Activated B cell treated with CpG ODN at 0.5 μM for 24 hours (primary cell): ENCODE data around the gene MBNL1. TPM values are rescaled to one million over a fixed set of nuclear protein-coding genes. Genes with fewer than 3 reads are reported as not detected.

ENCODE experiments used
- ATAC-seq: fragments of 200-7000 bp; cut with Tn5 transposase; one replicate; pipeline ENCODE4 v1.10.0; 2021; ENCODE audit warnings: low read depth, mild to moderate bottlenecking, moderate library complexity
- CTCF ChIA-PET: fragments of 350-600 bp; sonication (Branson Sonifier 250); formaldehyde crosslinking; loops from one replicate; lab custom pipeline; 2021; ENCODE audit warnings: antibody characterized with exemption; lab: Charles Lee
- POLR2A ChIA-PET: fragments of 350-600 bp; sonication (Branson Sonifier 250); formaldehyde crosslinking; loops from one replicate; lab custom pipeline; 2021; ENCODE audit warnings: antibody characterized with exemption; lab: Charles Lee
- DNase-seq: peaks from one replicate; pipeline ENCODE4 v3.0.0; 2022
- H3K27ac Mint-ChIP-seq: one replicate; pipeline ENCODE4 v1.8.0; 2020; ENCODE audit warnings: mixed read lengths
- H3K27me3 Mint-ChIP-seq: one replicate; pipeline ENCODE4 v1.8.0; 2021; ENCODE audit warnings: mixed read lengths
- H3K36me3 Mint-ChIP-seq: one replicate; pipeline ENCODE4 v1.8.0; 2021; ENCODE audit warnings: low read depth, mixed read lengths
- H3K4me1 Mint-ChIP-seq: one replicate; pipeline ENCODE4 v1.8.0; 2021; ENCODE audit warnings: mixed read lengths
- H3K4me3 Mint-ChIP-seq: one replicate; pipeline ENCODE4 v1.8.0; 2020; ENCODE audit warnings: mild to moderate bottlenecking, mixed read lengths
- H3K9me3 Mint-ChIP-seq: one replicate; pipeline ENCODE4 v1.8.0; 2020; ENCODE audit warnings: mixed read lengths
- CTCF ChIP-seq: fragments of 200-600 bp; IDR thresholded peaks from one replicate; pipeline ENCODE4 v1.8.0; 2022; ENCODE audit warnings: antibody characterized with exemption, mild to moderate bottlenecking
- intact Hi-C: fragments of 100-400 bp; cut with micrococcal nuclease; formaldehyde crosslinking; loops from one replicate; pipeline ENCODE4 v1.15.1; 2024
- total RNA-seq: library from RNA; stranded (reverse); gene quantifications from 2 replicates; pipeline ENCODE4 v1.2.3, GENCODE V29; 2022

The MBNL1 gene
- total RNA-seq, 1 donor from 2014 or later: 561 TPM

GRCh38 chr3:152346058-152346457 lies 77.3 kb downstream of the MBNL1 start:
- intact Hi-C loops: no loop called here
- no peak overlapping the region for H3K4me3 Mint-ChIP-seq
- no peaks in the 10 kb centered on the region for H3K9me3 Mint-ChIP-seq
- ChIA-PET CTCF (no interaction called here), POLR2A (interaction anchor here (0.7 to 1.4 kb wide), 2 partner anchors 102 to 1067 kb away, joined by 3 to 5 read pairs; no protein-coding TSS in a partner anchor)
- no peak for ATAC-seq
- no peak for DNase-seq
- TF ChIP-seq CTCF: no peak
- no peaks in the 10 kb centered on the region for H3K27me3 Mint-ChIP-seq
- H3K36me3 Mint-ChIP-seq: peaks cover 45% of the 10 kb centered on the region
- peaks cover 14% of the 10 kb centered on the region for H3K4me1 Mint-ChIP-seq
- no peak overlapping the region for H3K27ac Mint-ChIP-seq

GRCh38 chr3:152346740-152347139 lies 78.0 kb downstream of the MBNL1 start:
- intact Hi-C loops: no loop called here
- POLR2A ChIA-PET: interaction anchor here (0.6 to 1.4 kb wide), 6 partner anchors 13 to 1068 kb away, joined by 3 to 6 read pairs (median 5); no protein-coding TSS in a partner anchor
- TF ChIP-seq CTCF: no peak

GRCh38 chr3:152348436-152349177 lies 79.9 kb downstream of the MBNL1 start:
- no peaks in the 10 kb centered on the region for H3K27me3 Mint-ChIP-seq
- ChIA-PET CTCF (no interaction called here), POLR2A (no interaction called here)
- DNase-seq (no peak), ATAC-seq (no peak)
- H3K4me3 Mint-ChIP-seq: no peak overlapping the region
- no peak overlapping the region for H3K27ac Mint-ChIP-seq
- TF ChIP-seq CTCF: no peak
- H3K4me1 Mint-ChIP-seq: peaks cover 25% of the 10 kb centered on the region
- H3K9me3 Mint-ChIP-seq: no peaks in the 10 kb centered on the region
- peaks cover 45% of the 10 kb centered on the region for H3K36me3 Mint-ChIP-seq
- intact Hi-C loops: loop anchor here (1.0 kb wide), 2 partner anchors 8 to 28 kb away; no protein-coding TSS in a partner anchor

More at GRCh38 chr3:152346740-152347139, 78.0 kb downstream of the MBNL1 start:
- Mint-ChIP-seq H3K27me3 (no peaks in the 10 kb centered on the region), H3K4me1 (peaks cover 14% of the 10 kb centered on the region), H3K4me3 (no peak overlapping the region), H3K36me3 (peaks cover 44% of the 10 kb centered on the region), H3K27ac (no peak overlapping the region), H3K9me3 (no peaks in the 10 kb centered on the region)
- CTCF ChIA-PET: interaction anchor here (0.6 kb wide), 1 partner anchor 15 kb away, joined by 3 read pairs; no protein-coding TSS in a partner anchor
- ATAC-seq (no peak), DNase-seq (no peak)

- ATAC-seq (peak; percentile 36), DNase-seq (no peak)
- ChIA-PET POLR2A (no interaction called here), CTCF (no interaction called here)
- Mint-ChIP-seq H3K9me3 (no peaks in the 10 kb centered on the region), H3K27me3 (no peaks in the 10 kb centered on the region), H3K27ac (no peak overlapping the region), H3K36me3 (peaks cover 43% of the 10 kb centered on the region), H3K4me3 (no peak overlapping the region), H3K4me1 (peaks cover 29% of the 10 kb centered on the region)
- TF ChIP-seq CTCF: no peak
- intact Hi-C loops: loop anchor here (1.0 kb wide), 2 partner anchors 9 to 27 kb away; no protein-coding TSS in a partner anchor
Observed at GRCh38 chr3:152349392-152349791, 80.7 kb downstream of the MBNL1 start.

GRCh38 chr3:152350139-152350538 lies 81.4 kb downstream of the MBNL1 start:
- Mint-ChIP-seq H3K27ac (no peak overlapping the region), H3K9me3 (no peaks in the 10 kb centered on the region), H3K27me3 (no peaks in the 10 kb centered on the region), H3K36me3 (peaks cover 42% of the 10 kb centered on the region), H3K4me1 (peaks cover 29% of the 10 kb centered on the region), H3K4me3 (no peak overlapping the region)
- no peak for TF ChIP-seq CTCF
- intact Hi-C loops: loop anchor here (1.0 kb wide), 1 partner anchor 11 kb away; no protein-coding TSS in a partner anchor
- ChIA-PET POLR2A (no interaction called here), CTCF (no interaction called here)
- DNase-seq (no peak), ATAC-seq (no peak)
